ENCODE measurements around the gene SINHCAF. TPM values are rescaled to one million over a fixed set of nuclear protein-coding genes. Genes with fewer than 3 reads are reported as not detected.
"Not testable (repeated sequence)": the region's sequence is repeated elsewhere in the genome, so short reads cannot be mapped to it uniquely, and the experiment has no call there.

The SINHCAF gene
- total RNA-seq, 1 donor from 2014 or later = 60.4 TPM

DNA sequence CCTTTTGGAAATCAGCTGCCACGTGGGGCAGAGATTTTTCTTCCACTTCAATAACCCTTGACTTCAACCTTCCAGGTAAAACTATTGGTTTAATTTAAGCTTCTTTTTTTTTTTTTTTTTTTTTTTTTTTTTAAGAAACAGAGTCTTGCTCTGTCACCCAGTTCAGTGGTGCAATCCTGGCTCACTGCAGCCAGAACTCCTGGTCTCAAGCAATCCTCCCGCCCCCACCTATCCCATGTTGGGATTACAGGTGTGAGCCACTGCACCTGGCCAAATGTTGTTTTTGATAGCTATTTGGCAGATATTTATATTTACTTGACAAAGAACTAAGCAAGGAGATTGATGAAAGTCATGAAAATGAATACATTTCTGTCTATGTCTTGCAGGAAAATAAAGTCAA, 65.1 kb downstream of the SINHCAF start:
- intact Hi-C loops (cut with DNase I) = no loop called here
- no peak for DNase-seq (ENCODE audit: extremely low spot score in 2 of 2)
- no peak overlapping the region for H3K4me3 ChIP-seq
- H3K27ac ChIP-seq = no peak overlapping the region
- H3K4me1 ChIP-seq = no peaks in the 10 kb centered on the region
- H3K36me3 ChIP-seq = no peaks in the 10 kb centered on the region
- H3K9me3 ChIP-seq = no peaks in the 10 kb centered on the region
- no peaks in the 10 kb centered on the region for H3K27me3 ChIP-seq
- TF ChIP-seq, protein P1, sequence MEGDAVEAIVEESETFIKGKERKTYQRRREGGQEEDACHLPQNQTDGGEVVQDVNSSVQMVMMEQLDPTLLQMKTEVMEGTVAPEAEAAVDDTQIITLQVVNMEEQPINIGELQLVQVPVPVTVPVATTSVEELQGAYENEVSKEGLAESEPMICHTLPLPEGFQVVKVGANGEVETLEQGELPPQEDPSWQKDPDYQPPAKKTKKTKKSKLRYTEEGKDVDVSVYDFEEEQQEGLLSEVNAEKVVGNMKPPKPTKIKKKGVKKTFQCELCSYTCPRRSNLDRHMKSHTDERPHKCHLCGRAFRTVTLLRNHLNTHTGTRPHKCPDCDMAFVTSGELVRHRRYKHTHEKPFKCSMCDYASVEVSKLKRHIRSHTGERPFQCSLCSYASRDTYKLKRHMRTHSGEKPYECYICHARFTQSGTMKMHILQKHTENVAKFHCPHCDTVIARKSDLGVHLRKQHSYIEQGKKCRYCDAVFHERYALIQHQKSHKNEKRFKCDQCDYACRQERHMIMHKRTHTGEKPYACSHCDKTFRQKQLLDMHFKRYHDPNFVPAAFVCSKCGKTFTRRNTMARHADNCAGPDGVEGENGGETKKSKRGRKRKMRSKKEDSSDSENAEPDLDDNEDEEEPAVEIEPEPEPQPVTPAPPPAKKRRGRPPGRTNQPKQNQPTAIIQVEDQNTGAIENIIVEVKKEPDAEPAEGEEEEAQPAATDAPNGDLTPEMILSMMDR (IDR thresholded peaks at IDR 0.05) = no peak
- TF ChIP-seq POLR2A (IDR thresholded peaks at IDR 0.05) (no peak), POLR2AphosphoS5 (IDR thresholded peaks at IDR 0.05; ENCODE audit: insufficient read depth in 1 of 2, low read depth in 1 of 2) (no peak)

DNA sequence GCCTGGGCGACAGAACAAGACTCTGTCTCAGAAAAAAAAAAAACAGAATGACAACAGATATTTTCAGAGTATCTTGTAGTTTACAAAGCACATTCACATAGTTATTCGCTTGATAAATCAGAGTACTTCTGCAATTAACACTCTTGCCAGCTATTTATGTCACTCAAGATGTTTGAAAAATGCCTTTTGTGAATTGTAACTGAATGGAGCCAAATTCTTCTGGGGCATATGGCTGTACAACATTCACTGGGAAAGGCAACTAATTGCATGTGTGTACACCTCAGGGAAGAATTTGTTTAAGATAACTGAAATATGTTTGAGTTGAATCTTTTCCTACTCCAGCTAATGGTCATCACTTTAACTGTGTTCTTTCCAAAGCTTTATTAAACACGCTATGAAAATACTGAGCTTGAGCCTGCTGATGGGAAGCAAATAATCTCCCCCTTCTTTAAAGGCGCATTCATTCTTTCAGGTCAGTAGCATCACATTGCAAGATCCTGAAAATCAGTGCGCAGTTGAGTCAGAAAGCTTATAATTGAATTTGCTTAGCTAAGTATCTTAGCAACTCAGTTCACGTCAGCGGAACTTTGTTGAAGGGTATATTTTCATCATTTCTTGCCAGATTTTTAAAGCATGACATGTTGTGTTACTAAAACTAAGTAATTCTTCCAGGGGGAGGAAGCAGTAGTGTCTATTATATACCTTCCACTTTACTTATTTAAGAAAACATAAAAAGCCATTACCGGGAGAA, 66.6 kb downstream of the SINHCAF start:
- no peaks in the 10 kb centered on the region for H3K4me1 ChIP-seq
- no peak overlapping the region for H3K27ac ChIP-seq
- H3K36me3 ChIP-seq = no peaks in the 10 kb centered on the region
- intact Hi-C loops (cut with DNase I) = loop anchor here (10.0 kb wide), 1 partner anchor 375 kb away; no protein-coding TSS in a partner anchor
- TF ChIP-seq POLR2AphosphoS5 (IDR thresholded peaks at IDR 0.05; ENCODE audit: insufficient read depth in 1 of 2, low read depth in 1 of 2) (no peak), POLR2A (IDR thresholded peaks at IDR 0.05) (no peak)
- TF ChIP-seq, protein P1 (IDR thresholded peaks at IDR 0.05) = no peak
- no peak overlapping the region for H3K4me3 ChIP-seq
- DNase-seq (ENCODE audit: extremely low spot score in 2 of 2) = no peak
- no peaks in the 10 kb centered on the region for H3K9me3 ChIP-seq
- H3K27me3 ChIP-seq = no peaks in the 10 kb centered on the region

DNA sequence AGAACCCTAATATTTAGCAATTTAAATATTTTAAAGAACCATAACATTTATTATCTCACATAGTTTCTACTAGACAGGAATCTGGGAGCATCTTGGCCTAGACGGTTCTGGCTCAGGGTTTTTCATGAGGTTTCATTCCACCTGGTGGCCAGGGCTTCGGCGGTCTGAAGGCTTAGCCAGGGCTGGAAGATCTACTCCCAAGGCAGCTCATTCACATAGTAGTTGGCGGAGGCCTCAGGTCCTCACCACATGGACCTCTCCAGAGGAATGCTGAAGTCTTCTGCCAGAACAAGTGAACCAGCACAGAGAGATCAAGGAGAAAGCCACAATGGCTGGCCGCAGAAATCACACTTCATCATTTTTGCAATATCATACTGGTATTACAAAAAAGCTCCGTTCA, 68.2 kb downstream of the SINHCAF start:
- intact Hi-C loops (cut with DNase I) = loop anchor here (10.0 kb wide), 1 partner anchor 377 kb away; no protein-coding TSS in a partner anchor
- Histone ChIP-seq H3K4me3 (no peak overlapping the region), H3K4me1 (no peaks in the 10 kb centered on the region), H3K9me3 (no peaks in the 10 kb centered on the region), H3K27ac (no peak overlapping the region), H3K27me3 (no peaks in the 10 kb centered on the region), H3K36me3 (no peaks in the 10 kb centered on the region)
- DNase-seq (ENCODE audit: extremely low spot score in 2 of 2) = no peak
- no peak for TF ChIP-seq POLR2A (IDR thresholded peaks at IDR 0.05)
- TF ChIP-seq, protein P1 (IDR thresholded peaks at IDR 0.05) = no peak
- TF ChIP-seq POLR2AphosphoS5 (IDR thresholded peaks at IDR 0.05; ENCODE audit: insufficient read depth in 1 of 2, low read depth in 1 of 2) = no peak

DNA sequence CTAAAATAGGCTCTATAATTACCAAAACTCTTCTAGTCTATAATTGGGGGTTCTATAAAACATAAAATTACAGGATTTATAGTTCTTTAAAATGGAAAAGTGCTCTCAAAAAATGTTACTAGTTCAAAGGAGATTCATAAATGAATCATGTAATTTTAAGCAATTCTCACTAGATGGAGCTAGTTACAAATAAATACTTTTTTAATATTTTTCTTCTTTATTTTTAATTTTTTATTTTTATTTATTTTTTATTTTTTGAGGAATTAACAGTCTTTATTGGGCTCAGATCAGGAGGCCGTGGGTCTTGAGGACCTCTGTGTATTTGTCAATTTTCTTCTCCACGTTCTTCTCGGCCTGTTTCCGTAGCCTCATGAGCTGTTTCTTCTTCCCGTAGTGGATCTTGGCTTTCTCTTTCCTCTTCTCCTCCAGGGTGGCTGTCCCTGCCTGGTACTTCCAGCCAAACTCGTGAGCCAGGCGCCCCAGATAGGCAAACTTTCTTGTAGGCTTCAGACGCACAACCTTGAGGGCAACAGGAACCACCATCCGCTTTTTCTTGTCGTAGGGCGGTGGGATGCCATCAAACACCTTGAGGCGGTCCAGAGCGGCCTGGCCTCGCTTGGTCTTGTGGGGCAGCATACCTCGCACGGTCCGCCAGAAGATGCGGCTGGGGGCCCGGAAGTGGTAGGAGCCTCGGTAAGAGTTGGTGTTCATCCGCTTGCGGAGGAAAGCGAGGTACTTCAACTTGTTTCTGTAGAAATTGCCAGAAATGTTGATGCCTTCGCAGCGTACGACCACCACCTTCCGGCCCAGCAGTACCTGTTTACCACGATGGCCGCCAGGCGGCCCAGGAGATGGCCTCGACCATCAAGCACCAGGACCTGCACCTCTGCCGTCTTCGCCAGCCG, 74.0 kb downstream of the SINHCAF start:
- H3K4me1 ChIP-seq; H3K27me3 ChIP-seq; DNase-seq (ENCODE audit: extremely low spot score in 2 of 2); H3K4me3 ChIP-seq; H3K36me3 ChIP-seq; H3K27ac ChIP-seq; H3K9me3 ChIP-seq: not testable (repeated sequence)
- intact Hi-C loops (cut with DNase I) = loop anchor here (10.0 kb wide), 1 partner anchor 383 kb away; no protein-coding TSS in a partner anchor

DNA sequence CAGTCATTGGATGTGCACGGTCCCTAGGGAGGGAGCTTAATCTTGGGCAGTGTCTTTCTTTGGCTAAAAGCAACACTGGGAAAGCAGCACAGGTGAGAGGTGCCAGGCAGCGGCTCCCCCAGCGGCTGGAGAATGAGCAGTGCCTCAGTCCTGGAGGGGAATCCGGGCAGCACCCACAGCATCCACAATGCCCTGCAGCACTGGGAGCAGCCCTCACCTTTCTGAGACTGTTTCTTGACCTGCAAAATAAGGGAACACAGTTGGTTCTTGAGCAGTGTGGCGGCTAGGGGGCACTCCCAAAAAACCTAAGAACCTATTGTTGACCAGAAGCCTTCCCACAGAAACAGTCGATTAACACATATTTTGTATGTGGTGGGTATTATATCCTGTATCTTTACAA, 75.8 kb downstream of the SINHCAF start:
- no peak for DNase-seq (ENCODE audit: extremely low spot score in 2 of 2)
- Histone ChIP-seq H3K27ac (no peak overlapping the region), H3K4me1 (no peaks in the 10 kb centered on the region), H3K36me3 (no peaks in the 10 kb centered on the region), H3K27me3 (no peaks in the 10 kb centered on the region), H3K4me3 (no peak overlapping the region), H3K9me3 (no peaks in the 10 kb centered on the region)
- intact Hi-C loops (cut with DNase I) = loop anchor here (10.0 kb wide), 1 partner anchor 385 kb away; no protein-coding TSS in a partner anchor
- TF ChIP-seq POLR2A (IDR thresholded peaks at IDR 0.05) = no peak
- TF ChIP-seq, protein P1 (IDR thresholded peaks at IDR 0.05) = no peak
- no peak for TF ChIP-seq POLR2AphosphoS5 (IDR thresholded peaks at IDR 0.05; ENCODE audit: insufficient read depth in 1 of 2, low read depth in 1 of 2)

Measured in vagina (tissue), 2 donors.